H9 (cell line): ENCODE results near the gene C16orf89. TPM values are rescaled to one million over a fixed set of nuclear protein-coding genes. Genes with fewer than 3 reads are reported as not detected.
"Not testable (repeated sequence)": the region's sequence is repeated elsewhere in the genome, so short reads cannot be mapped to it uniquely, and the experiment has no call there.

Experiments
- DNase-seq: peaks from one replicate; pipeline ENCODE4 v3.0.0-alpha.2; 2017
- H2AFZ ChIP-seq: one replicate; pipeline ENCODE4 v1.6.1; 2013; ENCODE audit warnings: mild to moderate bottlenecking, low read length, control low read depth, moderate library complexity
- H2AK5ac ChIP-seq: 2 replicates; pipeline ENCODE4 v1.6.1; 2013; ENCODE audit warnings: low read length, control low read depth, mixed read lengths; ENCODE audit not compliant: insufficient read length
- H2BK120ac ChIP-seq: one replicate; pipeline ENCODE4 v1.6.1; 2013; ENCODE audit warnings: low read depth, mild to moderate bottlenecking, low read length, control low read depth, inconsistent platforms; ENCODE audit not compliant: poor library complexity, severe bottlenecking
- H2BK12ac ChIP-seq: 2 replicates; pipeline ENCODE4 v1.6.1; 2013; ENCODE audit warnings: low read length, control low read depth, mixed read lengths, low read depth; ENCODE audit not compliant: insufficient read length
- H2BK15ac ChIP-seq: 2 replicates; pipeline ENCODE4 v1.6.1; 2013; ENCODE audit warnings: low read depth, low read length, control low read depth
- H2BK20ac ChIP-seq: one replicate; pipeline ENCODE4 v1.6.1; 2013; ENCODE audit warnings: low read depth, mild to moderate bottlenecking, low read length, control low read depth, inconsistent platforms; ENCODE audit not compliant: poor library complexity, severe bottlenecking
- H2BK5ac ChIP-seq: 2 replicates; pipeline ENCODE4 v1.6.1; 2013; ENCODE audit warnings: low read length, control low read depth, mixed read lengths; ENCODE audit not compliant: insufficient read length
- H3K14ac ChIP-seq: 2 replicates; pipeline ENCODE4 v1.6.1; 2013; ENCODE audit warnings: low read length, control low read depth; ENCODE audit not compliant: insufficient read depth
- H3K18ac ChIP-seq: 2 replicates; pipeline ENCODE4 v1.6.1; 2013; ENCODE audit warnings: low read depth, mild to moderate bottlenecking, mixed read lengths, low read length, control low read depth; ENCODE audit not compliant: insufficient read length
- H3K23ac ChIP-seq: 2 replicates; pipeline ENCODE4 v1.6.1; 2013; ENCODE audit warnings: low read length, control low read depth, mixed read lengths, low read depth; ENCODE audit not compliant: insufficient read length
- H3K23me2 ChIP-seq: 2 replicates; pipeline ENCODE4 v1.6.1; 2013; ENCODE audit warnings: low read depth, mild to moderate bottlenecking, mixed read lengths, low read length, control low read depth; ENCODE audit not compliant: insufficient read length, poor library complexity, severe bottlenecking
- H3K27ac ChIP-seq: 2 replicates; pipeline ENCODE4 v1.5.1; 2013; ENCODE audit warnings: low read length, control low read depth, mixed read lengths, low read depth; ENCODE audit not compliant: insufficient read length
- H3K27me3 ChIP-seq: 2 replicates; pipeline ENCODE4 v1.6.1; 2013; ENCODE audit warnings: low read length, control low read depth, inconsistent platforms; ENCODE audit not compliant: insufficient read depth
- H3K4ac ChIP-seq: 2 replicates; pipeline ENCODE4 v1.6.1; 2013; ENCODE audit warnings: low read depth, mild to moderate bottlenecking, control low read depth, inconsistent platforms, low read length, moderate library complexity
- H3K4me1 ChIP-seq: 2 replicates; pipeline ENCODE4 v1.6.1; 2013; ENCODE audit warnings: low read length, control low read depth, inconsistent platforms; ENCODE audit not compliant: insufficient read depth
- H3K4me2 ChIP-seq: 2 replicates; pipeline ENCODE4 v1.6.1; 2013; ENCODE audit warnings: low read length, control low read depth, mixed read lengths; ENCODE audit not compliant: insufficient read length, insufficient read depth
- H3K56ac ChIP-seq: 2 replicates; pipeline ENCODE4 v1.6.1; 2013; ENCODE audit warnings: low read depth, mild to moderate bottlenecking, mixed read lengths, low read length, control low read depth; ENCODE audit not compliant: insufficient read length
- H3K79me1 ChIP-seq: 2 replicates; pipeline ENCODE4 v1.6.1; 2013; ENCODE audit warnings: low read depth, mild to moderate bottlenecking, moderate library complexity, low read length, control low read depth, inconsistent platforms; ENCODE audit not compliant: insufficient read depth, poor library complexity, severe bottlenecking
- H3K79me2 ChIP-seq: 2 replicates; pipeline ENCODE4 v1.6.1; 2013; ENCODE audit warnings: low read length, control low read depth, inconsistent platforms; ENCODE audit not compliant: insufficient read depth
- H3K9ac ChIP-seq: 2 replicates; pipeline ENCODE4 v1.6.1; 2013; ENCODE audit warnings: low read length, control low read depth, mixed read lengths; ENCODE audit not compliant: insufficient read length; ENCODE audit errors: extremely low read depth
- H3K9me3 ChIP-seq: one replicate; pipeline ENCODE4 v1.6.1; 2013; ENCODE audit warnings: low read depth, low read length, inconsistent platforms; ENCODE audit not compliant: control insufficient read depth
- H3T11ph ChIP-seq: one replicate; pipeline ENCODE4 v1.6.1; 2013; ENCODE audit warnings: mild to moderate bottlenecking, low read length, control low read depth, inconsistent platforms
- H4K20me1 ChIP-seq: one replicate; pipeline ENCODE4 v1.6.1; 2013; ENCODE audit not compliant: control insufficient read depth, insufficient read length, insufficient read depth
- H4K5ac ChIP-seq: 2 replicates; pipeline ENCODE4 v1.6.1; 2013; ENCODE audit warnings: low read depth, mild to moderate bottlenecking, mixed read lengths, low read length, control low read depth; ENCODE audit not compliant: insufficient read length
- H4K8ac ChIP-seq: replicated peaks from 2 replicates; pipeline ENCODE4 v1.6.1; 2013; ENCODE audit warnings: low read length, control low read depth, mixed read lengths, low read depth; ENCODE audit not compliant: insufficient read length
- H4K91ac ChIP-seq: 2 replicates; pipeline ENCODE4 v1.6.1; 2013; ENCODE audit warnings: low read depth, mild to moderate bottlenecking, moderate library complexity, mixed read lengths, low read length, control low read depth; ENCODE audit not compliant: insufficient read length
- H3K27ac Mint-ChIP-seq, 3 experiments: 2 replicates in 2 of 3; 3 replicates in 1 of 3; pipeline ENCODE4 v1.8.0; 2020 to 2021; ENCODE audit warnings: mixed read lengths in 3 of 3, mild to moderate bottlenecking in 1 of 3, moderate library complexity in 1 of 3
- H3K27me3 Mint-ChIP-seq: 2 replicates; pipeline ENCODE4 v1.8.0; 2021; ENCODE audit warnings: low read depth, mild to moderate bottlenecking, moderate library complexity, mixed read lengths
- H3K36me3 Mint-ChIP-seq, 3 experiments: 2 replicates in 2 of 3; 3 replicates in 1 of 3; pipeline ENCODE4 v1.8.0; 2020 to 2021; ENCODE audit warnings: low read depth in 3 of 3, mixed read lengths in 3 of 3; ENCODE audit not compliant: insufficient read depth in 1 of 3
- H3K4me1 Mint-ChIP-seq, 2 experiments: 2 replicates each; pipeline ENCODE4 v1.8.0; 2020; ENCODE audit warnings: mixed read lengths in 2 of 2
- H3K4me3 Mint-ChIP-seq, 2 experiments: 2 replicates in 1 of 2; 3 replicates in 1 of 2; pipeline ENCODE4 v1.8.0; 2020 to 2021; ENCODE audit warnings: mild to moderate bottlenecking in 2 of 2, mixed read lengths in 2 of 2, moderate library complexity in 1 of 2
- H3K9me3 Mint-ChIP-seq, 2 experiments: 2 replicates in 1 of 2; 3 replicates in 1 of 2; pipeline ENCODE4 v1.8.0; 2020; ENCODE audit warnings: mild to moderate bottlenecking in 2 of 2, mixed read lengths in 2 of 2, moderate library complexity in 1 of 2
- WGBS: extraction: QIAGEN DNeasy Blood & Tissue Kit; methylation state at CpG from one replicate; pipeline ENCODE4 v1.1.7; 2013; ENCODE audit warnings: missing lambda C conversion rate, low lambda C conversion rate, mixed read lengths; ENCODE audit not compliant: insufficient read length; ENCODE audit errors: extremely low coverage; 5-methylcytosine and 5-hydroxymethylcytosine counted together
- total RNA-seq: library from RNA; stranded (reverse); gene quantifications from 2 replicates; pipeline ENCODE4 v1.2.1, GENCODE V29; 2021

Gene C16orf89
- total RNA-seq, 1 experiment from 2014 or later: 2.5 TPM

- not testable (repeated sequence) for H3K79me2 ChIP-seq, H3T11ph ChIP-seq, H3K9ac ChIP-seq, H2BK120ac ChIP-seq, H3K56ac ChIP-seq, H3K9me3 ChIP-seq, H3K27ac Mint-ChIP-seq, H3K4ac ChIP-seq, H3K23me2 ChIP-seq, H3K27me3 Mint-ChIP-seq, H2BK5ac ChIP-seq, H3K18ac ChIP-seq, H3K4me2 ChIP-seq, H3K9me3 Mint-ChIP-seq, H4K8ac ChIP-seq, H2AK5ac ChIP-seq, H3K4me3 Mint-ChIP-seq, H2AFZ ChIP-seq, H2BK12ac ChIP-seq, DNase-seq, H3K27ac ChIP-seq, H3K23ac ChIP-seq, H2BK15ac ChIP-seq, H3K27me3 ChIP-seq, H2BK20ac ChIP-seq, H3K79me1 ChIP-seq, H3K4me1 ChIP-seq, H3K14ac ChIP-seq, H4K5ac ChIP-seq, H4K20me1 ChIP-seq, H4K91ac ChIP-seq
- Mint-ChIP-seq H3K4me1 (peaks cover 17 to 21% of the 10 kb centered on the region in 2 experiments), H3K36me3 (peaks cover 15 to 33% (median 30%) of the 10 kb centered on the region in 3 experiments; a peak in 6 of 7 replicates)
- WGBS: no CpG with 5 or more reads among the region's 11 CpGs
These were observed 28.0 kb upstream of the C16orf89 start for GRCh38 chr16:5093746-5094145.

- not testable (repeated sequence) for H3K23ac ChIP-seq, H3K27me3 Mint-ChIP-seq, H2BK20ac ChIP-seq, H3K4me3 Mint-ChIP-seq, H3K56ac ChIP-seq, H4K20me1 ChIP-seq, H3K27me3 ChIP-seq, H4K91ac ChIP-seq, H3K4me1 ChIP-seq, H3K23me2 ChIP-seq, H3T11ph ChIP-seq, H3K4me2 ChIP-seq, H3K4ac ChIP-seq, H4K8ac ChIP-seq, H2AFZ ChIP-seq, H4K5ac ChIP-seq, H2BK120ac ChIP-seq, H2BK5ac ChIP-seq, DNase-seq, H3K27ac ChIP-seq, H3K9me3 Mint-ChIP-seq, H3K9ac ChIP-seq, H3K9me3 ChIP-seq, H2BK12ac ChIP-seq, H3K79me1 ChIP-seq, H3K18ac ChIP-seq, H2BK15ac ChIP-seq, H3K14ac ChIP-seq, H3K79me2 ChIP-seq, H2AK5ac ChIP-seq
- WGBS: no CpG with 5 or more reads among the region's 9 CpGs
- Mint-ChIP-seq H3K27ac (peak overlapping the region in 1 of 3 experiments; percentile 51; a peak in 1 of 7 replicates), H3K36me3 (peaks cover 21 to 38% (median 36%) of the 10 kb centered on the region in 3 experiments; a peak in 6 of 7 replicates), H3K4me1 (peaks cover 17 to 20% of the 10 kb centered on the region in 2 experiments)
These were observed 27.3 kb upstream of the C16orf89 start for GRCh38 chr16:5093081-5093480.
